ENCODE data around the gene LBR.

LBR gene

GRCh38 chr1:225462714-225463574 is 35.1 kb upstream of the LBR start:
- DNase-seq = no peak

- DNase-seq = no peak
Observed at GRCh38 chr1:225462429-225462713, 34.5 kb upstream of the LBR start.

GRCh38 chr1:225461533-225462428 is 33.9 kb upstream of the LBR start:
- DNase-seq = no peak

- DNase-seq = no peak
Observed at GRCh38 chr1:225460737-225461532, 33.1 kb upstream of the LBR start.

- DNase-seq = no peak
Observed at GRCh38 chr1:225460021-225460736, 32.3 kb upstream of the LBR start.

- no peak for DNase-seq
Observed at GRCh38 chr1:225458222-225458631, 30.4 kb upstream of the LBR start.

- peak in 1 of 2 experiments; percentile 14 for DNase-seq
Observed at GRCh38 chr1:225454733-225455132, 26.9 kb upstream of the LBR start.

- DNase-seq = no peak
Observed at GRCh38 chr1:225453797-225454648, 26.2 kb upstream of the LBR start.

GRCh38 chr1:225451840-225452515 is 24.1 kb upstream of the LBR start:
- DNase-seq = no peak

GRCh38 chr1:225451340-225451739 is 23.5 kb upstream of the LBR start:
- no peak for DNase-seq

GRCh38 chr1:225450491-225451191 is 22.8 kb upstream of the LBR start:
- DNase-seq = no peak

- no peak for DNase-seq
Observed at GRCh38 chr1:225449774-225450173, 21.9 kb upstream of the LBR start.

GRCh38 chr1:225449261-225449660 is 21.4 kb upstream of the LBR start:
- no peak for DNase-seq

- DNase-seq = no peak
Observed at GRCh38 chr1:225448146-225448805, 20.4 kb upstream of the LBR start.

- no peak for DNase-seq
Observed at GRCh38 chr1:225447650-225448089, 19.8 kb upstream of the LBR start.

GRCh38 chr1:225446981-225447615 is 19.3 kb upstream of the LBR start:
- DNase-seq = no peak

- no peak for DNase-seq
Observed at GRCh38 chr1:225446595-225446960, 18.7 kb upstream of the LBR start.

GRCh38 chr1:225445639-225446594 is 18.1 kb upstream of the LBR start:
- no peak for DNase-seq
